ENCODE measurements around the gene CISH.

GRCh38 chr3:50658416-50658815, 46.8 kb upstream of the CISH start:
- TF ChIP-seq, protein P1, sequence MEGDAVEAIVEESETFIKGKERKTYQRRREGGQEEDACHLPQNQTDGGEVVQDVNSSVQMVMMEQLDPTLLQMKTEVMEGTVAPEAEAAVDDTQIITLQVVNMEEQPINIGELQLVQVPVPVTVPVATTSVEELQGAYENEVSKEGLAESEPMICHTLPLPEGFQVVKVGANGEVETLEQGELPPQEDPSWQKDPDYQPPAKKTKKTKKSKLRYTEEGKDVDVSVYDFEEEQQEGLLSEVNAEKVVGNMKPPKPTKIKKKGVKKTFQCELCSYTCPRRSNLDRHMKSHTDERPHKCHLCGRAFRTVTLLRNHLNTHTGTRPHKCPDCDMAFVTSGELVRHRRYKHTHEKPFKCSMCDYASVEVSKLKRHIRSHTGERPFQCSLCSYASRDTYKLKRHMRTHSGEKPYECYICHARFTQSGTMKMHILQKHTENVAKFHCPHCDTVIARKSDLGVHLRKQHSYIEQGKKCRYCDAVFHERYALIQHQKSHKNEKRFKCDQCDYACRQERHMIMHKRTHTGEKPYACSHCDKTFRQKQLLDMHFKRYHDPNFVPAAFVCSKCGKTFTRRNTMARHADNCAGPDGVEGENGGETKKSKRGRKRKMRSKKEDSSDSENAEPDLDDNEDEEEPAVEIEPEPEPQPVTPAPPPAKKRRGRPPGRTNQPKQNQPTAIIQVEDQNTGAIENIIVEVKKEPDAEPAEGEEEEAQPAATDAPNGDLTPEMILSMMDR (conservative IDR thresholded peaks at IDR 0.05): no peak
- no peak for TF ChIP-seq EZH2 (IDR thresholded peaks at IDR 0.05; ENCODE audit: low read depth)
